Stimulated activated CD8-positive, alpha-beta memory T cell treated with anti-CD3 and anti-CD28 coated beads, Interleukin-15, amount 100 ng/mL, for 4 hours (primary cell): Measurements from ENCODE around the gene KNTC1.
"Not testable (repeated sequence)": the region's sequence is repeated elsewhere in the genome, so short reads cannot be mapped to it uniquely, and the experiment has no call there.

Experiments
- DNase-seq, 2 donors: peaks; one replicate each; pipeline ENCODE4 v3.0.0-alpha.2; 2020; ENCODE audit warnings: low read depth in 2 of 2

The KNTC1 gene

GRCh38 chr12:122646517-122647217 lies 119.6 kb downstream of the KNTC1 start:
- DNase-seq = peak; percentile 21 to 47

- no peak for DNase-seq
These were observed 124.6 kb downstream of the KNTC1 start for GRCh38 chr12:122651520-122652224.

- not testable (repeated sequence) for DNase-seq
These were observed 126.2 kb downstream of the KNTC1 start for GRCh38 chr12:122653291-122653690.

GRCh38 chr12:122656298-122656697 lies 129.2 kb downstream of the KNTC1 start:
- no peak for DNase-seq

GRCh38 chr12:122659579-122659978 lies 132.5 kb downstream of the KNTC1 start:
- DNase-seq = no peak

- DNase-seq = no peak
These were observed 134.2 kb downstream of the KNTC1 start for GRCh38 chr12:122661246-122661645.

GRCh38 chr12:122661938-122662337 lies 134.9 kb downstream of the KNTC1 start:
- DNase-seq = no peak

- no peak for DNase-seq
These were observed 138.3 kb downstream of the KNTC1 start for GRCh38 chr12:122665349-122665748.

- DNase-seq = no peak
These were observed 138.7 kb downstream of the KNTC1 start for GRCh38 chr12:122665759-122666158.

GRCh38 chr12:122668268-122668667 lies 141.2 kb downstream of the KNTC1 start:
- DNase-seq = no peak

- no peak for DNase-seq
These were observed 142.5 kb downstream of the KNTC1 start for GRCh38 chr12:122669397-122670070.

GRCh38 chr12:122672515-122672914 lies 145.5 kb downstream of the KNTC1 start:
- DNase-seq = no peak
